Forelimb muscle (tissue), 1 donor: ENCODE results near the gene CD276. TPM values are rescaled to one million over a fixed set of nuclear protein-coding genes. Genes with fewer than 3 reads are reported as not detected.
"Not testable (repeated sequence)": the region's sequence is repeated elsewhere in the genome, so short reads cannot be mapped to it uniquely, and the experiment has no call there.

ENCODE experiments used
- DNase-seq: peaks from one replicate; pipeline ENCODE4 v3.0.0-alpha.2; 2013; ENCODE audit warnings: low read depth
- polyA plus RNA-seq: library from polyadenylated mRNA; unstranded; fragments of 120-200 nt; gene quantifications from one replicate; pipeline ENCODE4 v1.2.1, GENCODE V29; 2013; ENCODE audit not compliant: insufficient read length

CD276 gene
- polyA plus RNA-seq, 1 donor: 107 TPM

DNA sequence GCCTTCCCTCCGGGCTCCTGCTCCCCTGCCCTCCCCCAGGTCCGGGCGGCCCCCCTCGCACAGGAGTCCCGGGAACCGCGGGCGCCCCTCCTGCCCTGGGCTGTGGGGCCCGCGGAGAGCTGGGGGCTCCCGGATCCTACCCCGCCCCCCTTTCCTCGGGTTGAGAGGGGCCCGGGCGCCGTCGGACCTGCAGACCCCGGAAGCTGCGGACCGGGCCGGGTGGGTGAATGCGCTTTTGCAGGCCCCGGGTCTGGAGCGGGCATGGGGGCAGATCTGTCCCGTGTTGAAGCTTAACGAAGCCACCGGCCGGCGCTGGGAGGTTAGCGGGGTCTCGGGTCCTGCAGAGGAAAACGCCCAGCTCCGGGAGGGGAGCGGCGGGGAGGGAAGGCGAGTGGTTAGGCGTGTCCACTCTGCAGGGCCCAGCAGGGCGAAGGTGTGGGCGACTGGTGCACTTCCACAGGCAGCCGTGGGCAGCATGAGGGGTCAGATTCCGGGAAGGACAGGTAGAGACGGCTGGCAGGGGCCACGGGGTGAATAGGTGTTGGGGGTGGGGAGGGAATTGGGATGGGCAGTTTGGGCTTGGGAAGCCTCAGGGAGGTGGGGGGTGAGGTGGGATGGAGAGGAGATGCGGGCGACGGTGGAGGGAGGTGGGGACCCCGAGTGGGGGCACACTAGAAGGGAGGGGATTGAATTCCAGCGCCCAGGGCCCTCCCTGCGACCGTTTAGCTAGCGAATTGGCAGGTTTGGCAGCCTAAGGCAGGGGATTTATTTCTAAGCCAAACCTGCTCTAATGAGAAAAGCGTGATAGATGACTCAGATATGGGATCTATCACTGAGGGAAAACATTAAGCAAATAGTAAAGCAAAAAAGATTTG is 635 bp downstream of the CD276 start:
- no peak for DNase-seq

DNA sequence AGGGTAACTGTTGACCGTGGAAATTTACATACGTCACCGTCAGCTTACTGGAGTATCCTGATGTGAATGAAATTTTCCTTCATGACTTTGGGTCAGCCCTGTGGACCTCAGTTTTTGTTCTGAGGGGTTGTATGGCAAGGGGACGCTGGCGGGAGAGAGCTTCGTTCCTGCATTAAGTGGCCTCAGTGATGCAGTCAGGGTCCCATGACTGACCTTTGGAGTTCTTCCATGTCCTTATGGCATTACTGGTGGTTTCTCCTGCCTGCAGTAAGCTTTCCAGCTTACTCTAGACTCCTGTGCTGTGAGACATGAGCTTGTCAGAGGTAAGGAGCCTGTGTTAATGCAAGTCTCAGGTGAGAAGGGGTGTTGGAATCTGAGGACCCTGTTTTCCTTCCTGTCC is 1.8 kb downstream of the CD276 start:
- DNase-seq: no peak

DNA sequence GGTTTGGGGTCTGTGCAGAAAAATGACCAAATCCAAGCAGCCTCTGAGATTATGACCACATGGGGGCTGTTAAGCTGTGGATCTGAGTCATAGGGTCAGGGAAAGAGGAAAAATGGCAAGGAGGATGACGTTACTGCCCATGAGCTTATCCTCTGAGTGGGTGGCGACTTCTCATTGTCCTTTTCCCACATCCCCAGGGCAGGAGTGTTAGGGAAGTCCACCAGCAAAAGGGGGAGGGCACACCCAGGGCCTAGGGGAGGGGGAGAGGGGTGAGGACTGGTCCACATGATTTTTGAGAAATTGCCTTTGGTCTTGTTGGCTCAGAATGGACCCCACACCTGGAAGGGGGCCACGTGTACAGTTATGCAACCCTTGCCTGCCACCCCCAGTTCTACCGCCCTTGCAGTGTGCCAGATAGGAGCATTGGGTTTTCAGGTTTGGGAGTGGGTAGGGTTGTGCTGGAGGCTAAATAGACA is 2.6 kb downstream of the CD276 start:
- no peak for DNase-seq

DNA sequence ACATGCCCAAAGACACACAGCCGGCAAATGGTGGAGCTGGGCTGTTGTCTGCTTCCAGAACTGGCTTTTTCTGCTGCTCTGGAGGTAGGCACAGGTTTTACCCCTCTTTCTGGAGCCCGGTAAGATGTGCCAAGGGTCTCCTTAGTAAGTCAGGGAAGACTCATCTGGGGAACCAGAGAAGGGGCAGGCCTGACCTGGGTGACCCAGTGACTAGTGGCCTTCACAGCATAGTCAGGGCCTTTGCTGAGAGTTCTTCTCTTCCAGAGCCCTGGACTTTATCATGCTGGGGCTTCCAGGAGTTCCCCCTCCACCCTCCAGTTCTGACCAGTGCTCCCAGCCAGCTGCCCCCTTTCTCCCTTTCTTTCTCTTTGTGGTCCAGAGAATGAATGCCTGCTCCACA is 3.2 kb downstream of the CD276 start:
- DNase-seq: no peak

DNA sequence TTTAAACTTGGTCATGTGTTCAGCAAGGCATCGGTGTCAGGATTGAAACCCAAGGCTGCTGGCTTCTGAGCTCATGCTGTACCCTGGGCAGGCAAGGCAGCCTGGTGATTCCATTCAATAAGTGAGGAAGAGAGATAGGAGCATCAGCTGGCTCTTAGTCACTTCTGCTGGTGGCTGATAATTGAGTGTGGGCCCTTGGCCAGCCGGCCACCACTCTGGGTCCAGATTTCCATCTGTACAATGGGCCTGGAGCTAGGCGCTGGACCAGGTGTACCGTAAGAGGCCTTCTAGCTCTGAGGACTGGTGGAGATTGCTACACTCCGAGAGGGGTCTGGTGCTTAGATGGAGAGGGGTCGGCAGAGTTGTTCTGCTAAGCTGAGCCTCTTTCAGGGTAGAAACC is 4.3 kb downstream of the CD276 start:
- no peak for DNase-seq

DNA sequence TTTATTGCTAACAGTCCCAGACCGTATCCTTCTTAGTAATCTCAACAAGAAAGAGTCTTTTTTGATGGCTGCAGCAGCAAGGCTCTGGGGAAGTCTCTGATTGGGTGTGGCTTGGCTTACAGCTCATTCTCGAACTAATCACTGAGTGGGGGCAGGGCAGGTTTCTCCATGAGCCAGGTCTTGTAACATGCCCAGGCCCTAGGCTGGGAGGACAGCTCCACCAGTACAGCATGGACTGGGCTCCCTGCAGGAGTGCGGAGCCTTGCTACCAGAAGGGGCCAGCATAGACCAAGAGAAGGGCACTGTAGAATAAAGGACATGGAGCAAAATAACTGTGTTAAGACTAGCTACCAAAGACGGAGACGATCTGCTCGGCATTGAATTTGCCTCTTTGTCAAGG is 7.2 kb downstream of the CD276 start:
- DNase-seq: no peak

DNA sequence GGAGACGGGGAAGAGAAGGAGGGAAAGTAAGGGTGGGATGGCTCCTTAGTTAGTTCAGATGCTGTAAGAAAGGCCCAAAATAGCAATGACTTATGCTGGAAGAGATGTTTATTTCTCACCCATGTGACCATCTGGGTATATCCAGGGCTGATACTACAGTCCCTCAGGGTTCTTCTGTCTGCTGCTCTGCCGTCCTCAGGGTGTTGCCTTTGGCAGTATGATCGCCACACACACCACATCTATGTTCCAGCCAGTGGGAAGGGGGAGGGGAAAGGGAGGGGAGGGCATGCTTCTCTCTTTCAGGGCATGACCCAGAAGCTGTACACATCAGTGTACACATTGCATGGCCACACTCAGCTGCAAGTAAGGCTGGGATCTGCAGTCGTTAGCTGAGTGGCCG is 10.2 kb downstream of the CD276 start:
- DNase-seq: no peak

DNA sequence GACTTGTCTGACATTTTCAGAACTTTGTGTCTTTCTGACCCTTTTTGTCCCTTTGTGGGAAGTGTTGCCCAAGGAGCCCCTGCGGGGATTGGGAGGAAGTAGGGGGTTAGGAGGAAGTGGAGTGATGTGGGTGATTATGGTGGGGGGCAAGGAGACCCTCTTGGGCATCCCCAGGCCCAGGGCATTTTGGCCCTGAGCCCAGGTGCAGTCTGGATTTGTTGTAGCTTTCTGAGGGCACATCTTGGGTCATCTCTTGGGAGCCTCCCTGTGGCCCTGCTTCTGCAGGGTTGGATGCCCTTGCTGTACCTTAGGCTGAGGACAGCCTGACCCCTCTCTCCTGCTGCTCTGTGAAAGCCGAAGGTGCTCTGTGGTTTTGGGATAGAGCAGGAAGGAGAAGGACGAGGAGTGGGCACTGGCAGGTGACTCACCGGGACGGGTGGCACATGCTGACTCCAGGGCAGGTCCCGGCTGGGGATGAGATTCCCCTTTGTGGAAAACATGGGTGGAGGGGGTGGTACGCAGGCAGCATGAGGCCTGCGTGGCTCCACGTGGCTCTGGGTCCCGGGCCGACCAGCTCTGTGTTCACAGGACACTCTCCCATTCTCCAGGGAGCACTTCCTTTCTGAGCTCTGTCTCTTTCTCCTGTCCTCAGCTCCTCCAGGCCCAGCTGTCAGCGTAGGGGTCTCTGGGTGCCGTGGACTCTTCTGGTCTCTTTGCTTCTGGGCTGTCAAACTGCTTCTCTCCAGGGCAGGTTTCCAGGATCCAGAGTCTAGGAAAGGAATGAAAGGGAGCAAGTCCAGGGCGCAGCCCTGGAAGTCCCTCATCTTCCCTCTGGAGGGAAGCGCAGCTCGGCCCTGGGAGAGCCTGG is 11.8 kb downstream of the CD276 start:
- no peak for DNase-seq

DNA sequence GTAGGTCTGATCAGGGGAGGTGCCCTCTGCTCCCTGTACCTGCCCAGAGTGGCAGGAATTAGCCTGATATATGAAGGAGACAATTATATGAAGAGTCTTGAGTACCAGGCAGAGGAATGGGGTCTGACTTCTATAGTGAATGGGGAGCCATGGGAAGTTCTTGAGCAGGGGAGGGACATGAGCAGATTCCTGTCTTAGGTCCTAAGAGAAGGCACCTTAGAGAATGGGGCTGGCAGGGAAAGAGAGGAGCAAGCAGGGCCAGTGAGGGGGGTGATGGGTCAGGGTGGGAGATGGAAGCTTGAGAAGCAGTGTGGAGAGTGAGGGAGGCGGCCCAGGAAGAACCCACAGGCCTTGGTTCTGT is 12.4 kb downstream of the CD276 start:
- no peak for DNase-seq

DNA sequence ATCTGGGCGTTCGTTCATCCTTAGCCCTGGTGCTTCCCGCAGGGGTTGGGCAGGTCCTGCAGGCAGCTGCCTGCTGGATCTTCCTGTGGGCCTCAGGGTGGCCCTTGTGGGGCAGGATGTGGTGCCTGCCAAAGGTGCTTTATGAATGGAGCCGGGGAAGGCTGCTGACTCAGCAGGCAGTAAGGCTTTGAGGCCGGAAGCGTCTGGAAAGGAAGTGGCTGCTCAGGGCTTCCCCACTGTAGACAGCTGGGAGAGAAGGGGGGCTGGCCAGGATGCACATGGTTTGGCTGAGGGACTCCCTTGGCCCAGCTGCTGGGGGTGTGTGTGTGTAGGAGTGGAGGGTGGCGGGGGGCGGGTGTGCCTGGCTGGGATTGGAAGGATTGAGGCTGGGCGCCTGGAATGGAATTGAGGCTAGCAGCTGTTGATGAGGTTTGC is 12.9 kb downstream of the CD276 start:
- DNase-seq: peak; percentile 86

DNA sequence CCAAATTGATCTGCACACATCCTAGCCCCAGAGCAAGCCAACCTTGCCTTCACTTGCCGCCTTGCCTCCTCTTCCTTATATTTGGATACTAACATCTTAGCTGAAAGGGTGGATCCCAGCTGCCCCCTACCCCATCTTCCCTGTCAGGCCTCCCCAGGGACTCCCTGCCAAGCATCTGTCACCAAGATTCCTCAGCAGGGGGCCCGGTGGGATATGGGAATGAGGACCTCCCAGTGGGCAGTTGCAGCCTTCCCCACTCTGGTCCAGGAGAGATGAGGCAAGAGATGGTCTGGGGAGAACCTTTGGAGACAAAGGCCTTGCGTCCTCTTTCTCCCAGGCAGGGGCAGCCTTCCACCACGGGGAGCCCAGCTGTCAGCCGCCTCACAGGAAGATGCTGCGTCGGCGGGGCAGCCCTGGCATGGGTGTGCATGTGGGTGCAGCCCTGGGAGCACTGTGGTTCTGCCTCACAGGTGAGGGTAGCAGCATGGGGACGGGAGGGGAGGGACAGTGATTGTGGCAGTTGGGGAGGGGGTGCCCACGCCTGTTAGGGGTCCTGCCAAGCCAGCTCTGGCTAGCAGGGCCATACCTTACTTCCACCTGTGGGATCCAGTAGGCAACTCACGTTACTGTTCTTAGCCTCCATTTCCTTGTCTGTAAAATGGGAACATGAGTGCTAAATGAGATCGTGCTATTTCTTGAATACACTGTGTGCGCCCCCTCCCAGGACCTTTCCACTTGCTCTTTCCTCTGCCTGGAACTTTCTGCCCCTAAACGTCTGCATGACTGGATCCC is 15.3 kb downstream of the CD276 start:
- DNase-seq: no peak

DNA sequence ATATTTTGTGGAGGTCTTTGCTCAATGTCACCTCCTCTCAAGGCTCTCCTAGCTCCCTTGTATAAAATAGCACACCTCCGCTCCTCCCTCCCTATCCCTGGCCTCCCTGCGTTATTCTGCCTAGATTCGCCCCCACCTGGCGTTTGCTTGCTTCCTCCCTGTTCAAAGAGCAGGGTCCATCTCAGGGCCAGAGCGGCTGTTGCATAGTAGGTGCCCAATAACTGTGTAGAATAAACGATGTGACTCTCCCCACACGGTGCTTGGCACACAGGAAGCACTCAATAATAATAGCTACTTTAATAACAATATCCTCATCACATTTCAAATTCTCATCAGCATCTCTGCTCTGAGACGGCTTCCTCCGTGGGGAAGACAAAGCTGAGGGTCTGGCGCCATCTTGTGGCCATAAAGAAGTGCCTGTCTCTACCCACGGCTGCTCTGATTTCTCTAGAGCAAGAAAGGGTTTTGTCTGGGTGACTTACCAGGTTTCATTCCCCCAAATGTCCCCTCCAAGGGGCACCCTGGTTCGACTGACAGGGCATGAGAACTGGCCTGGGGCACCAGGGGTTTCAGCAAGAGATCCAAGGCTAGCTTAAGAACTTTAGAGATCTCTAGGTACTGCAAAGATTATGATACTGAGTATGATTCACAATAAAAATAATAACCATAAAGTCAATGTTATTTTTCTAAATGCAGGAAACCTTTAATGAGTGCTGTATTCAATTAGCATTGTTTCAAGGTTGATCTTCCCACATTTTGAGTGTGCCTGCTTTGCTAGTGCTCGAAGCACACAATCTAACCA is 16.1 kb downstream of the CD276 start:
- DNase-seq: peak; percentile 54

DNA sequence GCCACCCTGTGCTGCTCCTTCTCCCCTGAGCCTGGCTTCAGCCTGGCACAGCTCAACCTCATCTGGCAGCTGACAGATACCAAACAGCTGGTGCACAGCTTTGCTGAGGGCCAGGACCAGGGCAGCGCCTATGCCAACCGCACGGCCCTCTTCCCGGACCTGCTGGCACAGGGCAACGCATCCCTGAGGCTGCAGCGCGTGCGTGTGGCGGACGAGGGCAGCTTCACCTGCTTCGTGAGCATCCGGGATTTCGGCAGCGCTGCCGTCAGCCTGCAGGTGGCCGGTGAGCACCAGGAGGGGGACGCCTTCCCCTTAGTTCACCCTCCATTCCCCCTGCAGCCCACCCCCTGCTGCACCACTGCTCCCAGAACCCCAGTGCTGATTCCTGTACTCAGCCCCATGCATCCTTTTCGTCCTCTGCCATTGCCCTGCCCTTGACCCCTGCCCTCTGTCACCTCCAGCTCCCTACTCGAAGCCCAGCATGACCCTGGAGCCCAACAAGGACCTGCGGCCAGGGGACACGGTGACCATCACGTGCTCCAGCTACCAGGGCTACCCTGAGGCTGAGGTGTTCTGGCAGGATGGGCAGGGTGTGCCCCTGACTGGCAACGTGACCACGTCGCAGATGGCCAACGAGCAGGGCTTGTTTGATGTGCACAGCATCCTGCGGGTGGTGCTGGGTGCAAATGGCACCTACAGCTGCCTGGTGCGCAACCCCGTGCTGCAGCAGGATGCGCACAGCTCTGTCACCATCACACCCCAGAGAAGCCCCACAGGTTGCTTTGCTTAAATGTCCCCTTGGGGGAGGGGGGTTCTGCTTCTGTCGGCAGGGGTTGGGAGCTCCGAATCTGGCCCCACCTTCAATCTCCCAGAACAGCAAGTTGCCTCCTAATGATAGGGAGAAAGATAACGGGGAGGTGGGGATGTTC is 18.4 kb downstream of the CD276 start:
- DNase-seq: not testable (repeated sequence)

DNA sequence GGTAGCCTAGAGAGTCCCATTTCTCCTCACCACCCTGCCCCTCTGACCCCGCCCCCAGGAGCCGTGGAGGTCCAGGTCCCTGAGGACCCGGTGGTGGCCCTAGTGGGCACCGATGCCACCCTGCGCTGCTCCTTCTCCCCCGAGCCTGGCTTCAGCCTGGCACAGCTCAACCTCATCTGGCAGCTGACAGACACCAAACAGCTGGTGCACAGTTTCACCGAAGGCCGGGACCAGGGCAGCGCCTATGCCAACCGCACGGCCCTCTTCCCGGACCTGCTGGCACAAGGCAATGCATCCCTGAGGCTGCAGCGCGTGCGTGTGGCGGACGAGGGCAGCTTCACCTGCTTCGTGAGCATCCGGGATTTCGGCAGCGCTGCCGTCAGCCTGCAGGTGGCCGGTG is 19.4 kb downstream of the CD276 start:
- not testable (repeated sequence) for DNase-seq

DNA sequence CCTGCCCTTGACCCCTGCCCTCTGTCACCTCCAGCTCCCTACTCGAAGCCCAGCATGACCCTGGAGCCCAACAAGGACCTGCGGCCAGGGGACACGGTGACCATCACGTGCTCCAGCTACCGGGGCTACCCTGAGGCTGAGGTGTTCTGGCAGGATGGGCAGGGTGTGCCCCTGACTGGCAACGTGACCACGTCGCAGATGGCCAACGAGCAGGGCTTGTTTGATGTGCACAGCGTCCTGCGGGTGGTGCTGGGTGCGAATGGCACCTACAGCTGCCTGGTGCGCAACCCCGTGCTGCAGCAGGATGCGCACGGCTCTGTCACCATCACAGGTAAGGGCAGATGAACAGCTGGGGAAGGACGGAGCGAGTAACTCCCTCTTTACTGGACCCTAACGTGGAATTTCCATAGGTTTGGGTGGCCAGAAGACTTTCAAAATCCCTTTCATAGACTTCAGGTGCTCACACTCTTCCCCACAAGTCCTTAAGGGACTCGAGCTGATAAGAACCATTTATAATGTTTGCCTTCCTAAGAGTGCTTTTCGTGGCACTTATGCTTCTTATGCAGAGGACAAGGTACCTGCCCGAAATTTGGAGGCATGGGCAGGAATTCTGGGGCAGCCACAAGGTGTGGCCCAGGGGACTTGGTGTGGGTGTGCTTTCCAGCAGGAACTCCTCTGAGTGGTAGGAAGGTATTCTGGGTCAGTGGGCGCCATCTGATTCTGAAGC is 20.1 kb downstream of the CD276 start:
- not testable (repeated sequence) for DNase-seq

DNA sequence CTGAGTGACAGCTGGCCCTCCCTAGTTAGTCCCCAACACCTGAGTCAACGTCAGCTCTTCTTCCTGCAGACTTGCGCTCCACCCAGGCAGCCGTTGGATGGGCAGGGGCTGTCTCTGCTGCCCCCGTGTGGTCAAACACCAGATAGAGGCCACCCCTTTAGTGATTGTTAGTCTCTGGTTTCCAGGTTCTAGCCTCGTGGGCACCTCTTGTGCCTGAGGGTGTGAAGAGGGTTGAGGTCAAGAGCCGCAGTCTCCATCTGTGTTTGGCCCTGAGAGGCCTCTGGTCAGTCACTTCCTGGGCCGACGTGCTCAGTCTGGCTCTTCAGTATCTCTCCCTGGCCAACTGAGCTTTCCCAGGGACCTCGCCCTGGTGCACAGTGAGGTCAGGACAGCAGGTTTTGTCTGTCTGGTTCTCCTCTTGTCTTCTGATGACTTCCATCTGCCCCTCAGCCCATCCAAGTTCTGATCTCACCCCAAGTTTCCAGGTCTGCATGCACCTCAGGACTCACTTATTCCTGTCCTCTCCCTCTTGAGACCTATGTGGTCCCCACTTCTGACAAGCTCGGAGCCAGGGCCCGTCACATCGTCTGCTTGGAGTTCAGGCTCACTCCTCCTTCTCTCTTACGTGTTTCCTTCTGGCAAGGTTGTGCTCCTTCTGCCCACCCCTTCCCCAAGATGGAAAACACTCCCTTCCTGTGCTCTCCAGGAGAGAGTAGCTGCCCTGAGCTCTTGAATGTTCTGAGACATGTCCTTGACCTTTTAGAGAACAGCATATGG is 20.9 kb downstream of the CD276 start:
- DNase-seq: no peak

DNA sequence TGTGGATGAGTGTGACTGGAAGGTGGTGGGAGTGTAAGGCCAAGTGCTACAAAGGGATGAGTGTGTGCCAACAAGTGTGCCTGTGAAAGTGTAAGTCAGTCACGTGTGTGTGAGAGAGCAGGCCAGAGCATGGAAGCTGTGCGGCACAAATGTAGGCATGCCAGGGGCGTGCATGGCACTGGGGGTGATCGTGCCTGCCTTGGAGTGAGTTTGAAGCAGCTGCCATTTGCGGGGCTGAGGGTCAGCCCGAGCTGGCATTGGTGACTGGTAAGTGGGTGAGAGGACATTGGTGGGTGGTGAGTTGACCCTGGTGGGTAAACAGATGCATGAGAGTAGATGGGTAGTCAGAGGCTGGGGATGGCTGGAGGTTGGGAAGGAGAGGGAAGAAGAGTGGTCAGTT is 24.5 kb downstream of the CD276 start:
- DNase-seq: no peak

DNA sequence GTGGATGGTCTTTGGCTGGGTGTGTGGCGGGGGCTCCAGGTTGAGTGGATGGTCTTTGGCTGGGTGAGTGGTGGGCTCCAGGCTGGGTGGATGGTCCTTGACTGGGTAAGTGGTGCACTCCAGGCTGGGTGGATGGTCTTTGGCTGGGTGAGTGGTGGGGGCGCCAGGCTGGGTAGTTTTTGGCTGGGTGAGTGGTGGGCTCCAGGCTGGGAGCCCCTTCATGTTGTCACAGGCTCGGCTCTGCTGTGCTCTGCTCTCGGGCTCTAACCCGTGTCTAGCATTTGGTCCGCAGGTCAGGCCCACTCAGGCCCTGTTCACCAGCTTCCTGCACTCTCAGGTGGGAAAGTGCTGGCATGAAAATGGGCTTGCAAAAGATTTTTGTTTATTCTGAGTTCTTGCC is 25.1 kb downstream of the CD276 start:
- no peak for DNase-seq
